Type B pancreatic cell (in vitro differentiated cells): ENCODE results near the gene ANKS1A. TPM values are rescaled to one million over a fixed set of nuclear protein-coding genes. Genes with fewer than 3 reads are reported as not detected.

ENCODE experiments used
- DNase-seq: peaks from one replicate; pipeline ENCODE4 v3.0.0; 2021; ENCODE audit warnings: mixed read lengths; ENCODE audit not compliant: unreplicated experiment; ENCODE audit errors: extremely low spot score
- H3K27ac Mint-ChIP-seq: 2 replicates; pipeline ENCODE4 v1.8.0; 2021; ENCODE audit warnings: mild to moderate bottlenecking, mixed read lengths
- H3K27me3 Mint-ChIP-seq: 2 replicates; pipeline ENCODE4 v1.8.0; 2021; ENCODE audit warnings: mixed read lengths
- H3K36me3 Mint-ChIP-seq: 2 replicates; pipeline ENCODE4 v1.8.0; 2021; ENCODE audit warnings: mixed read lengths
- H3K4me1 Mint-ChIP-seq: one replicate; pipeline ENCODE4 v1.8.0; 2021; ENCODE audit warnings: mixed read lengths; ENCODE audit not compliant: unreplicated experiment
- H3K4me3 Mint-ChIP-seq: 2 replicates; pipeline ENCODE4 v1.8.0; 2021; ENCODE audit warnings: mild to moderate bottlenecking, mixed read lengths
- H3K9me3 Mint-ChIP-seq: 2 replicates; pipeline ENCODE4 v1.8.0; 2021; ENCODE audit warnings: mixed read lengths
- CTCF ChIP-seq: fragments of 200-600 bp; sonication (generic); conservative IDR thresholded peaks from 2 replicates; pipeline ENCODE4 v1.5.0; 2021; ENCODE audit warnings: antibody characterized with exemption, mild to moderate bottlenecking
- total RNA-seq: library from RNA; stranded (reverse); gene quantifications from 2 replicates; pipeline ENCODE4 v1.2.1, GENCODE V29; 2021; ENCODE audit warnings: low replicate concordance

Gene ANKS1A
- total RNA-seq, 1 donor from 2014 or later = 28.0 TPM

GRCh38 chr6:34953061-34954025 lies 64.3 kb downstream of the ANKS1A start:
- DNase-seq = no peak
- peaks cover 4% of the 10 kb centered on the region for H3K9me3 Mint-ChIP-seq
- TF ChIP-seq CTCF = no peak
- no peaks in the 10 kb centered on the region for H3K27me3 Mint-ChIP-seq
- H3K4me3 Mint-ChIP-seq = peak overlapping the region; percentile 11
- peak overlapping the region; percentile 81 for H3K27ac Mint-ChIP-seq
- peaks cover 33% of the 10 kb centered on the region for H3K4me1 Mint-ChIP-seq
- H3K36me3 Mint-ChIP-seq = peaks cover 7% of the 10 kb centered on the region

- TF ChIP-seq CTCF = no peak
Measured at GRCh38 chr6:34955442-34955841, 66.4 kb downstream of the ANKS1A start.

GRCh38 chr6:34957231-34957783 lies 68.3 kb downstream of the ANKS1A start:
- no peaks in the 10 kb centered on the region for H3K27me3 Mint-ChIP-seq
- no peak for DNase-seq
- TF ChIP-seq CTCF = no peak
- no peaks in the 10 kb centered on the region for H3K9me3 Mint-ChIP-seq
- no peak overlapping the region for H3K27ac Mint-ChIP-seq
- no peak overlapping the region for H3K4me3 Mint-ChIP-seq
- H3K4me1 Mint-ChIP-seq = peaks cover 22% of the 10 kb centered on the region
- H3K36me3 Mint-ChIP-seq = peaks cover 3% of the 10 kb centered on the region

More at GRCh38 chr6:34955442-34955841, 66.4 kb downstream of the ANKS1A start:
- no peak overlapping the region for H3K27ac Mint-ChIP-seq
- peaks cover 3% of the 10 kb centered on the region for H3K36me3 Mint-ChIP-seq
- peaks cover 23% of the 10 kb centered on the region for H3K4me1 Mint-ChIP-seq
- no peaks in the 10 kb centered on the region for H3K27me3 Mint-ChIP-seq
- no peak overlapping the region for H3K4me3 Mint-ChIP-seq
- H3K9me3 Mint-ChIP-seq = no peaks in the 10 kb centered on the region
- no peak for DNase-seq

GRCh38 chr6:34958734-34959133 lies 69.7 kb downstream of the ANKS1A start:
- no peaks in the 10 kb centered on the region for H3K9me3 Mint-ChIP-seq
- no peak for TF ChIP-seq CTCF

GRCh38 chr6:34959224-34959623 lies 70.2 kb downstream of the ANKS1A start:
- H3K9me3 Mint-ChIP-seq = no peaks in the 10 kb centered on the region
- H3K27ac Mint-ChIP-seq = no peak overlapping the region
- TF ChIP-seq CTCF = no peak
- DNase-seq = no peak
- H3K27me3 Mint-ChIP-seq = no peaks in the 10 kb centered on the region
- no peak overlapping the region for H3K4me3 Mint-ChIP-seq
- peaks cover 3% of the 10 kb centered on the region for H3K36me3 Mint-ChIP-seq
- peaks cover 12% of the 10 kb centered on the region for H3K4me1 Mint-ChIP-seq

More at GRCh38 chr6:34958734-34959133, 69.7 kb downstream of the ANKS1A start:
- Mint-ChIP-seq H3K36me3 (peaks cover 3% of the 10 kb centered on the region), H3K4me3 (no peak overlapping the region), H3K4me1 (peaks cover 12% of the 10 kb centered on the region), H3K27me3 (no peaks in the 10 kb centered on the region), H3K27ac (no peak overlapping the region)
- DNase-seq = no peak
